Esophagus muscularis mucosa (tissue), 4 donors: ENCODE measurements around the gene C5AR1. TPM values are rescaled to one million over a fixed set of nuclear protein-coding genes. Genes with fewer than 3 reads are reported as not detected.
"Not testable (repeated sequence)": the region's sequence is repeated elsewhere in the genome, so short reads cannot be mapped to it uniquely, and the experiment has no call there.

Source experiments
- DNase-seq: peaks from one replicate; pipeline ENCODE4 v3.0.0-alpha.2; 2017; ENCODE audit errors: extremely low spot score
- H3K27ac ChIP-seq, 4 donors: fragments of 200-600 bp; sonication (generic); replicated peaks in 1 of 4; 1 replicate in 3 of 4; 2 replicates in 1 of 4; pipeline ENCODE4 v1.5.1; 2016 to 2019; ENCODE audit warnings: mild to moderate bottlenecking in 1 of 4
- H3K27me3 ChIP-seq, 4 donors: fragments of 200-600 bp; sonication (generic); one replicate each; pipeline versions ENCODE4 v1.5.1 to v1.6.0; 2016 to 2019
- H3K36me3 ChIP-seq, 4 donors: fragments of 200-600 bp; sonication (generic); one replicate each; pipeline ENCODE4 v1.5.1; 2016 to 2019
- H3K4me1 ChIP-seq, 4 donors: fragments of 200-600 bp; sonication (generic); one replicate each; pipeline ENCODE4 v1.5.1; 2016 to 2019
- H3K4me3 ChIP-seq, 4 donors: fragments of 200-600 bp; sonication (generic); 1 replicate in 2 of 4; 2 replicates in 2 of 4; pipeline ENCODE4 v1.5.1; 2016 to 2019; ENCODE audit warnings: mild to moderate bottlenecking in 4 of 4, moderate library complexity in 1 of 4
- H3K9me3 ChIP-seq, 4 donors: fragments of 200-600 bp; sonication (generic); 1 replicate in 3 of 4; 2 replicates in 1 of 4; pipeline ENCODE4 v1.5.1; 2016 to 2019
- EP300 ChIP-seq: sonication (generic); formaldehyde crosslinking; IDR thresholded peaks from one replicate; pipeline ENCODE4 v1.6.1; 2017; ENCODE audit warnings: antibody characterized with exemption
- POLR2A ChIP-seq: fragments of 450-650 bp; IDR thresholded peaks from one replicate; pipeline ENCODE4 v1.6.1; 2017; ENCODE audit warnings: antibody characterized with exemption, moderate library complexity, mild to moderate bottlenecking, low read depth
- POLR2AphosphoS5 ChIP-seq, 2 donors: sonication (generic); formaldehyde crosslinking; IDR thresholded peaks; one replicate each; pipeline ENCODE4 v1.6.1; 2017; ENCODE audit warnings: antibody characterized with exemption in 2 of 2
- WGBS: methylation state at CpG from one replicate; pipeline ENCODE4 v1.1.5; 2018; 5-methylcytosine and 5-hydroxymethylcytosine counted together
- intact Hi-C: fragments of 100-400 bp; cut with DNase I; formaldehyde crosslinking; loops from one replicate; pipeline ENCODE4 v1.15.1; 2023
- total RNA-seq, 4 donors: library from RNA; depleted of rRNA; stranded (reverse); fragments of >200 nt; gene quantifications; one replicate each; pipeline versions ENCODE4 v1.1.0 to v1.2.1, GENCODE V29; 2016
- TF ChIP-seq, protein P1 (sequence below), 3 experiments: fragments of 200-600 bp in 2 of 3; fragments of 450-650 bp in 1 of 3; sonication (generic) in 2 of 3; IDR thresholded peaks; one replicate each; pipeline ENCODE4 v1.5.1; 2017 to 2019; ENCODE audit warnings: antibody characterized with exemption in 3 of 3, mild to moderate bottlenecking in 2 of 3, moderate library complexity in 1 of 3

Gene C5AR1
- total RNA-seq, 4 donors from 2014 or later, result 5.0 to 32.6 (median 7.0) TPM

DNA sequence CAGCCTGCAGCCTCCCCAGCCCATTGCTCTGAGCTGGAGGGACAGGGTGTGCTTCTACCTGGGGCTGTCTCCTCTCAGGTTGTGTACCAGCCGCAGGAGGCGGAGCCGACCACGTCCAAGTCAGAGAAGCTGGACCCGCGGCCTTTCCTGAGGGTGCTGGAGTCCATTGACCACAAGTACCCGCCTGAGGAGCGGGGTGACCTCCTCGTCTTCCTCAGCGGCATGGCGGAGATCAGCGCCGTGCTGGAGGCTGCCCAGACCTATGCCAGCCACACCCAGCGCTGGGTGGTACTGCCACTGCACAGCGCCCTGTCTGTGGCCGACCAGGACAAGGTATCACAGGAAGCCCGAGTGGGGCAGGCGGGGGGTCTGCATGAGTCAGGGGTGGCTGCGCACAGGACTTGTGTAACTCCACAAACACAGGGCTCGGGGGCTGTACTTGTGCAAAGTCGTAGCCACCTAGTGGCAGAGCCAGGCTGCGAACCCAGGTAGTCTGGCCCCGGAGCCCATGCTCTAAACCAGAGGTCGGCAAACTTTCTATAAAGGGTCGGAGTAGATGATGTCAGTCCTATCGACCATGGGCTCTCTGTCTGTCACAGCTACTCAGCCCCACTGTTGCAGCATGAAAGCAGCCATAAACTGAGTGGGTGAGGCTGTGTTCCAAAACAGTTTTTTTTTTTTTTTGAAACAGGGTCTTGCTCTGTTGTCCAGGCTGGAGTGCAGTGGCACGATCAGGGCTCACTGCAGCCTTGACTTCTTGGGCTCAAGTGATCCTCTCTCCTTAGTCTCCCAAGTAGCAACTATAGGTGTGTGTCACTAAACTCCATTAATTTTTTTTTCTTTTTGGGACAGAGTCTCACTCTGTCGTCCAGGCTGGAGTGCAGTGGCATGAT lies 48.4 kb downstream of the C5AR1 start:
- 90% methylated on average over 25 of the region's 28 CpGs for WGBS
- no peaks in the 10 kb centered on the region for H3K27me3 ChIP-seq
- H3K9me3 ChIP-seq, result no peaks in the 10 kb centered on the region
- no peak overlapping the region for H3K27ac ChIP-seq
- no peak for DNase-seq
- intact Hi-C loops, result no loop called here
- no peak for TF ChIP-seq EP300
- TF ChIP-seq, protein P1, sequence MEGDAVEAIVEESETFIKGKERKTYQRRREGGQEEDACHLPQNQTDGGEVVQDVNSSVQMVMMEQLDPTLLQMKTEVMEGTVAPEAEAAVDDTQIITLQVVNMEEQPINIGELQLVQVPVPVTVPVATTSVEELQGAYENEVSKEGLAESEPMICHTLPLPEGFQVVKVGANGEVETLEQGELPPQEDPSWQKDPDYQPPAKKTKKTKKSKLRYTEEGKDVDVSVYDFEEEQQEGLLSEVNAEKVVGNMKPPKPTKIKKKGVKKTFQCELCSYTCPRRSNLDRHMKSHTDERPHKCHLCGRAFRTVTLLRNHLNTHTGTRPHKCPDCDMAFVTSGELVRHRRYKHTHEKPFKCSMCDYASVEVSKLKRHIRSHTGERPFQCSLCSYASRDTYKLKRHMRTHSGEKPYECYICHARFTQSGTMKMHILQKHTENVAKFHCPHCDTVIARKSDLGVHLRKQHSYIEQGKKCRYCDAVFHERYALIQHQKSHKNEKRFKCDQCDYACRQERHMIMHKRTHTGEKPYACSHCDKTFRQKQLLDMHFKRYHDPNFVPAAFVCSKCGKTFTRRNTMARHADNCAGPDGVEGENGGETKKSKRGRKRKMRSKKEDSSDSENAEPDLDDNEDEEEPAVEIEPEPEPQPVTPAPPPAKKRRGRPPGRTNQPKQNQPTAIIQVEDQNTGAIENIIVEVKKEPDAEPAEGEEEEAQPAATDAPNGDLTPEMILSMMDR (IDR thresholded peaks at IDR 0.05), result no peak
- no peak for TF ChIP-seq POLR2A
- TF ChIP-seq POLR2AphosphoS5 (IDR thresholded peaks at IDR 0.05), result no peak
- peaks cover 70 to 100% (median 99%) of the 10 kb centered on the region in 4 donors for H3K36me3 ChIP-seq
- H3K4me1 ChIP-seq, result peaks cover 0 to 10% (median 0%) of the 10 kb centered on the region in 4 donors
- H3K4me3 ChIP-seq, result no peak overlapping the region

DNA sequence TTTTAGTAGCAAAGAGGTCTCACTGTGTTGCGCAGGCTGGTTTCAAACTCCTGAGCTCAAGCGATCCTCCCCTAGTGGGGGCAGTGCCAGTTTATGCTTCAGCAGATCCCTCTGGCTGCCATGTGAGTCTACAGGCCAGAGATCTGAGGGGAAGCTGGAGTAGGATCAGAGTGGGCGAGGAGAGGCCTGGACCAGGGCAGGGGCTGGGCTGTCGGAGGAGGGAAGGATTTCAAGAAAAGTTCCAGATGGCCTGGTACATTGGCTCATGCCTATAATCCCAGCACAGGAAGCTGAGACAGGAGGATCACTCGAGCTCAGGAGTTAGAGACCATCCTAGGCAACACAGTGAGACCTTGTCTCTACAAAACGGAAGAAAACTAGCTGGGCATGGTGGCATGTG lies 49.3 kb downstream of the C5AR1 start:
- no peak for TF ChIP-seq POLR2A
- no peak for TF ChIP-seq POLR2AphosphoS5 (IDR thresholded peaks at IDR 0.05)
- TF ChIP-seq, protein P1 (IDR thresholded peaks at IDR 0.05), result no peak
- TF ChIP-seq EP300, result no peak
- Histone ChIP-seq H3K4me1 (peaks cover 0 to 2% (median 0%) of the 10 kb centered on the region in 4 donors), H3K27ac (no peak overlapping the region), H3K9me3 (no peaks in the 10 kb centered on the region), H3K36me3 (peaks cover 76 to 100% (median 99%) of the 10 kb centered on the region in 4 donors), H3K4me3 (no peak overlapping the region), H3K27me3 (no peaks in the 10 kb centered on the region)
- WGBS, result 72% methylated on average over 6 of the region's 6 CpGs
- DNase-seq, result no peak
- intact Hi-C loops, result no loop called here

DNA sequence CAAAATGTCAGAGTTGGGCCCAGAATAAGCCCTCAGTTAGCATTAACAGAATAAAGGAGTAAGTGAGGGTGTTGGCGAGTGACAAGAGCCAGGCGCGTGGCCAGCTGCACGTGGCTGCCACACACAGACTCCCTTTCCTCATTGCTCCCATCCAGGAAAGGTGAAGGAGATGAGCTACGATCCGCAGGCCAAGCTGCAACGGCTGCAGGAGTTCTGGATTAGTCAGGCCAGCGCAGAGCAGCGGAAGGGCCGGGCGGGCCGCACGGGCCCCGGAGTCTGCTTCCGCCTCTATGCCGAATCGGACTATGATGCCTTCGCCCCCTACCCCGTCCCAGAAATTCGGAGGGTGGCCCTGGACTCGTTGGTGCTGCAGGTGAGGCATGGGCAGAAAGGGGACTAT lies 52.7 kb downstream of the C5AR1 start:
- H3K4me1 ChIP-seq, result no peaks in the 10 kb centered on the region
- H3K36me3 ChIP-seq, result peaks cover 73 to 100% (median 98%) of the 10 kb centered on the region in 4 donors
- DNase-seq, result no peak
- H3K4me3 ChIP-seq, result no peak overlapping the region
- intact Hi-C loops, result no loop called here
- 94% methylated on average over 16 of the region's 21 CpGs for WGBS
- H3K9me3 ChIP-seq, result no peaks in the 10 kb centered on the region
- TF ChIP-seq, protein P1 (IDR thresholded peaks at IDR 0.05), result no peak
- TF ChIP-seq POLR2AphosphoS5 (IDR thresholded peaks at IDR 0.05) (no peak), EP300 (no peak), POLR2A (no peak)
- H3K27ac ChIP-seq, result no peak overlapping the region
- H3K27me3 ChIP-seq, result no peaks in the 10 kb centered on the region

DNA sequence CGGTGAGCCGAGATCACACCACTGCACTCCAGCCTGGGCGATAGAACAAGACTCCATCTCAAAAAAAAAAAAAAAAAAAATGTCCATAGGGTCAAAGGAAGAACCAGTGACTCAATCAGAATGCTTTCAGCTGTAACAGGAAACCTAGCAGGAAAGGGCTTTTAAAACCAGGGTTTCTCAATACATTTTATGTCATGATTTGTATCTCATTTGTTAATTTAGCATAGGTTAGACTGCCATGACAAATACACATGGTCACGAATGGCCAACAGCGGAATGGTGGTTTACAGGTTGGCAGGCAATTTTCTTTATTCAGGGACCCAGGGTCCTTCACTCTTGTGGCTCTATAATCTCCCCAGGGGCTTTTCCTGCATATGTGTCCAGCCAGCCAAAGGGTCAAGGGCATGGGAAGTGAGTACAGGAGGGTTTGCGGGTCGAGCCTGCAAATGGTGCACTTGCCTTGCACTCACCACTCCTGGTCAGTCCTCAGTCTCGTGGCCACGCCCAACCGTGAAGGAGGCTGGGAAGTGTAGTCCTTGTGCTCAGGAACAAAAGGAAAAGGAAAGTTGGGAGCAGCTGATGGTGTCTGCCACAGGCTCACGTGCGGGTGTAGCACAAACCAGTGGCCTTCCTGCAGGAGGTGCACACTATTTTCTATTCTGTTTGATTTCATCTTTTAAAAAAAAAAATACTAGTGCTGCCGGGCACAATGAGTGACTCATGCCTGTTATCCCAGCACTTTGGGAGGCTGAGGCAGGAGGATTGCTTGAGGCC lies 54.3 kb downstream of the C5AR1 start:
- no peaks in the 10 kb centered on the region for H3K27me3 ChIP-seq
- no peak for DNase-seq
- H3K4me3 ChIP-seq, result no peak overlapping the region
- intact Hi-C loops, result no loop called here
- no peaks in the 10 kb centered on the region for H3K4me1 ChIP-seq
- TF ChIP-seq POLR2A (no peak), EP300 (no peak), POLR2AphosphoS5 (IDR thresholded peaks at IDR 0.05) (no peak)
- TF ChIP-seq, protein P1 (IDR thresholded peaks at IDR 0.05), result no peak
- WGBS, result 86% methylated on average over 13 of the region's 13 CpGs
- peaks cover 59 to 95% (median 91%) of the 10 kb centered on the region in 4 donors for H3K36me3 ChIP-seq
- no peaks in the 10 kb centered on the region for H3K9me3 ChIP-seq
- H3K27ac ChIP-seq, result no peak overlapping the region

DNA sequence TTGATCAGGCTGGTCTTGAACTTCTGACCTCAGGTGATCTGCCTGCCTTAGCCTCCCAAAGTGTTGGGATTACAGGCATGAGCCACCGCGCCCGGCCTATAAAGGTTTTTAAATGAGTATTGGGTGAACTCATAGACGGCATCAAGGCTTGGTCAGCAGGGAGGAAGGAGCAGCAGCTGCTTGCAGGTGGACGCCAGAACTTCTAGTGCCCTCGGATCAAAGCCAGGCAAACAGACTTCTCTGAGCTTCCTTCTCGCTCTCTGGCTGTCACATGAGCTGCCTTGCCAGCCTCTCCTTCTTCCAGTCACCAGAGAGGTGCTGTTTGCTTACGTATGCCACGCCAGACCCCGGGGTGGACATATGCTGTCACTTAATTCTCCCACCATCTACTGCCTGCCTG lies 55.8 kb downstream of the C5AR1 start:
- H3K36me3 ChIP-seq, result peaks cover 62 to 95% (median 92%) of the 10 kb centered on the region in 4 donors
- H3K27me3 ChIP-seq, H3K4me3 ChIP-seq, intact Hi-C loops, H3K4me1 ChIP-seq, DNase-seq, H3K9me3 ChIP-seq, H3K27ac ChIP-seq: not testable (repeated sequence)
- 85% methylated on average over 5 of the region's 10 CpGs for WGBS
